ENCODE measurements around the gene BMP7. TPM values are rescaled to one million over a fixed set of nuclear protein-coding genes. Genes with fewer than 3 reads are reported as not detected.

The BMP7 gene
- 3.7 TPM for total RNA-seq

- peaks cover 67 to 69% (median 68%) of the 10 kb centered on the region in 3 donors for H3K27me3 ChIP-seq (ENCODE audit: control insufficient read depth in 3 of 3, insufficient read depth in 3 of 3, low read length in 3 of 3)
- H3K9me3 ChIP-seq (ENCODE audit: control insufficient read depth in 3 of 3, low read length in 3 of 3) = no peaks in the 10 kb centered on the region
- no peak within 1 kb of the TSS for H3K27ac ChIP-seq (ENCODE audit: low read depth, low read length)
- H3K4me3 ChIP-seq (ENCODE audit: low read length in 3 of 3) = no peak within 1 kb of the TSS
- no peak within 1 kb of the TSS for H3K9ac ChIP-seq (ENCODE audit: low read depth in 1 of 3, low read length in 3 of 3)
- no peaks in the 10 kb centered on the region for H3K4me1 ChIP-seq (ENCODE audit: control insufficient read depth in 3 of 3, insufficient read depth in 3 of 3, low read length in 3 of 3)
- H3K36me3 ChIP-seq (ENCODE audit: control insufficient read depth in 3 of 3, insufficient read depth in 3 of 3, low read length in 3 of 3) = no peaks in the 10 kb centered on the region
These were observed at the start of gene BMP7 for GRCh38 chr20:57266291-57267157. TSS of gene BMP7 (minus strand) at chr20:57266641. CDS start at chr20:57266122, 519 bp downstream.

GRCh38 chr20:57315976-57316480, 49.6 kb upstream of the BMP7 start:
- H3K27me3 ChIP-seq (ENCODE audit: control insufficient read depth in 3 of 3, insufficient read depth in 3 of 3, low read length in 3 of 3) = peaks cover 12 to 19% (median 17%) of the 10 kb centered on the region in 3 donors
- no peak overlapping the region for H3K9ac ChIP-seq (ENCODE audit: low read depth in 1 of 3, low read length in 3 of 3)
- no peak overlapping the region for H3K4me3 ChIP-seq (ENCODE audit: low read length in 3 of 3)
- H3K4me1 ChIP-seq (ENCODE audit: control insufficient read depth in 3 of 3, insufficient read depth in 3 of 3, low read length in 3 of 3) = no peaks in the 10 kb centered on the region
- no peaks in the 10 kb centered on the region for H3K9me3 ChIP-seq (ENCODE audit: control insufficient read depth in 3 of 3, low read length in 3 of 3)
- no peaks in the 10 kb centered on the region for H3K36me3 ChIP-seq (ENCODE audit: control insufficient read depth in 3 of 3, insufficient read depth in 3 of 3, low read length in 3 of 3)
- no peak overlapping the region for H3K27ac ChIP-seq (ENCODE audit: low read depth, low read length)

GRCh38 chr20:57315083-57315975, 48.9 kb upstream of the BMP7 start:
- Histone ChIP-seq H3K9me3 (ENCODE audit: control insufficient read depth in 3 of 3, low read length in 3 of 3) (no peaks in the 10 kb centered on the region), H3K9ac (ENCODE audit: low read depth in 1 of 3, low read length in 3 of 3) (no peak overlapping the region), H3K27me3 (ENCODE audit: control insufficient read depth in 3 of 3, insufficient read depth in 3 of 3, low read length in 3 of 3) (peaks cover 12 to 22% (median 20%) of the 10 kb centered on the region in 3 donors), H3K27ac (ENCODE audit: low read depth, low read length) (no peak overlapping the region), H3K4me3 (ENCODE audit: low read length in 3 of 3) (no peak overlapping the region), H3K36me3 (ENCODE audit: control insufficient read depth in 3 of 3, insufficient read depth in 3 of 3, low read length in 3 of 3) (no peaks in the 10 kb centered on the region), H3K4me1 (ENCODE audit: control insufficient read depth in 3 of 3, insufficient read depth in 3 of 3, low read length in 3 of 3) (no peaks in the 10 kb centered on the region)

- Histone ChIP-seq H3K4me3 (ENCODE audit: low read length in 3 of 3) (no peak overlapping the region), H3K27me3 (ENCODE audit: control insufficient read depth in 3 of 3, insufficient read depth in 3 of 3, low read length in 3 of 3) (peaks cover 18 to 31% (median 22%) of the 10 kb centered on the region in 3 donors), H3K9me3 (ENCODE audit: control insufficient read depth in 3 of 3, low read length in 3 of 3) (no peaks in the 10 kb centered on the region), H3K27ac (ENCODE audit: low read depth, low read length) (no peak overlapping the region), H3K36me3 (ENCODE audit: control insufficient read depth in 3 of 3, insufficient read depth in 3 of 3, low read length in 3 of 3) (no peaks in the 10 kb centered on the region), H3K4me1 (ENCODE audit: control insufficient read depth in 3 of 3, insufficient read depth in 3 of 3, low read length in 3 of 3) (peaks cover 0 to 2% (median 0%) of the 10 kb centered on the region in 3 donors), H3K9ac (ENCODE audit: low read depth in 1 of 3, low read length in 3 of 3) (no peak overlapping the region)
These were observed 47.5 kb upstream of the BMP7 start for GRCh38 chr20:57313951-57314350.

- Histone ChIP-seq H3K9me3 (ENCODE audit: control insufficient read depth in 3 of 3, low read length in 3 of 3) (no peaks in the 10 kb centered on the region), H3K36me3 (ENCODE audit: control insufficient read depth in 3 of 3, insufficient read depth in 3 of 3, low read length in 3 of 3) (no peaks in the 10 kb centered on the region), H3K4me1 (ENCODE audit: control insufficient read depth in 3 of 3, insufficient read depth in 3 of 3, low read length in 3 of 3) (peaks cover 0 to 2% (median 0%) of the 10 kb centered on the region in 3 donors), H3K9ac (ENCODE audit: low read depth in 1 of 3, low read length in 3 of 3) (no peak overlapping the region), H3K27ac (ENCODE audit: low read depth, low read length) (no peak overlapping the region), H3K27me3 (ENCODE audit: control insufficient read depth in 3 of 3, insufficient read depth in 3 of 3, low read length in 3 of 3) (peaks cover 18 to 37% (median 20%) of the 10 kb centered on the region in 3 donors), H3K4me3 (ENCODE audit: low read length in 3 of 3) (no peak overlapping the region)
These were observed 46.8 kb upstream of the BMP7 start for GRCh38 chr20:57313230-57313629.

- Histone ChIP-seq H3K4me3 (ENCODE audit: low read length in 3 of 3) (no peak overlapping the region), H3K36me3 (ENCODE audit: control insufficient read depth in 3 of 3, insufficient read depth in 3 of 3, low read length in 3 of 3) (no peaks in the 10 kb centered on the region)
These were observed 45.7 kb upstream of the BMP7 start for GRCh38 chr20:57312138-57312537.

GRCh38 chr20:57310821-57311514, 44.5 kb upstream of the BMP7 start:
- H3K27ac ChIP-seq (ENCODE audit: low read depth, low read length) = no peak overlapping the region
- no peak overlapping the region for H3K4me3 ChIP-seq (ENCODE audit: low read length in 3 of 3)
- no peaks in the 10 kb centered on the region for H3K36me3 ChIP-seq (ENCODE audit: control insufficient read depth in 3 of 3, insufficient read depth in 3 of 3, low read length in 3 of 3)
- H3K27me3 ChIP-seq (ENCODE audit: control insufficient read depth in 3 of 3, insufficient read depth in 3 of 3, low read length in 3 of 3) = peaks cover 19 to 34% (median 22%) of the 10 kb centered on the region in 3 donors
- peaks cover 0 to 2% (median 0%) of the 10 kb centered on the region in 3 donors for H3K4me1 ChIP-seq (ENCODE audit: control insufficient read depth in 3 of 3, insufficient read depth in 3 of 3, low read length in 3 of 3)
- no peak overlapping the region for H3K9ac ChIP-seq (ENCODE audit: low read depth in 1 of 3, low read length in 3 of 3)
- H3K9me3 ChIP-seq (ENCODE audit: control insufficient read depth in 3 of 3, low read length in 3 of 3) = no peaks in the 10 kb centered on the region

More at GRCh38 chr20:57312138-57312537, 45.7 kb upstream of the BMP7 start:
- no peak overlapping the region for H3K9ac ChIP-seq (ENCODE audit: low read depth in 1 of 3, low read length in 3 of 3)
- no peak overlapping the region for H3K27ac ChIP-seq (ENCODE audit: low read depth, low read length)
- H3K4me1 ChIP-seq (ENCODE audit: control insufficient read depth in 3 of 3, insufficient read depth in 3 of 3, low read length in 3 of 3) = peaks cover 0 to 2% (median 0%) of the 10 kb centered on the region in 3 donors
- peaks cover 18 to 34% (median 20%) of the 10 kb centered on the region in 3 donors for H3K27me3 ChIP-seq (ENCODE audit: control insufficient read depth in 3 of 3, insufficient read depth in 3 of 3, low read length in 3 of 3)
- H3K9me3 ChIP-seq (ENCODE audit: control insufficient read depth in 3 of 3, low read length in 3 of 3) = no peaks in the 10 kb centered on the region

GRCh38 chr20:57309544-57310115, 43.2 kb upstream of the BMP7 start:
- Histone ChIP-seq H3K36me3 (ENCODE audit: control insufficient read depth in 3 of 3, insufficient read depth in 3 of 3, low read length in 3 of 3) (no peaks in the 10 kb centered on the region), H3K27me3 (ENCODE audit: control insufficient read depth in 3 of 3, insufficient read depth in 3 of 3, low read length in 3 of 3) (peaks cover 22 to 33% (median 27%) of the 10 kb centered on the region in 3 donors), H3K9me3 (ENCODE audit: control insufficient read depth in 3 of 3, low read length in 3 of 3) (no peaks in the 10 kb centered on the region), H3K4me1 (ENCODE audit: control insufficient read depth in 3 of 3, insufficient read depth in 3 of 3, low read length in 3 of 3) (peaks cover 0 to 2% (median 0%) of the 10 kb centered on the region in 3 donors), H3K9ac (ENCODE audit: low read depth in 1 of 3, low read length in 3 of 3) (no peak overlapping the region), H3K4me3 (ENCODE audit: low read length in 3 of 3) (no peak overlapping the region), H3K27ac (ENCODE audit: low read depth, low read length) (no peak overlapping the region)
